Measurements from ENCODE around the gene CLDND2. TPM values are rescaled to one million over a fixed set of nuclear protein-coding genes. Genes with fewer than 3 reads are reported as not detected.

Gene CLDND2
- total and polyA plus RNA-seq, 2 of the 8 experiments (the other 6 are each of a cell fraction or from before 2014, with no cell fraction given), result 0.21 to 0.56 TPM

GRCh38 chr19:51372021-51372648 lies 3.3 kb upstream of the CLDND2 start:
- H3K4me1 ChIP-seq (replicated peaks in 1 of 4; ENCODE audit: control insufficient read depth in 3 of 4, insufficient read depth in 4 of 4, low read length in 3 of 4), result peaks cover 0 to 9% (median 8%) of the 10 kb centered on the region in 4 experiments; a peak in 5 of 7 replicates
- no peaks in the 10 kb centered on the region for H3K79me2 ChIP-seq (ENCODE audit: control insufficient read depth in 1 of 2, insufficient read depth in 2 of 2, low read length in 2 of 2)
- no peak overlapping the region for H3K18ac ChIP-seq (ENCODE audit: extremely low read depth, low read length)
- H4K91ac ChIP-seq (replicated peaks; ENCODE audit: insufficient read length, low read length), result no peak overlapping the region
- H2BK5ac ChIP-seq (ENCODE audit: low read depth, low read length), result no peak overlapping the region
- no peak overlapping the region for H2BK20ac ChIP-seq (ENCODE audit: low read length)
- H3K4ac ChIP-seq (replicated peaks; ENCODE audit: insufficient read length, low read depth, low read length), result no peak overlapping the region
- FAIRE-seq (no peak), DNase-seq (ENCODE audit: low read depth in 1 of 2, low spot score in 2 of 2) (no peak)
- H3K36me3 ChIP-seq (ENCODE audit: control insufficient read depth in 2 of 4, insufficient read depth in 4 of 4, low read length in 3 of 4), result no peaks in the 10 kb centered on the region
- no peak overlapping the region for H2AFZ ChIP-seq (ENCODE audit: low read length)
- no peaks in the 10 kb centered on the region for H3K9me3 ChIP-seq (ENCODE audit: insufficient read depth in 2 of 2, low read depth in 1 of 2, low read length in 1 of 2)
- no peak overlapping the region for H3K23ac ChIP-seq (ENCODE audit: insufficient read length)
- H2BK12ac ChIP-seq (ENCODE audit: low read depth, low read length), result no peak overlapping the region
- H3K23me2 ChIP-seq (ENCODE audit: low read depth, low read length), result peaks cover 12% of the 10 kb centered on the region; the same call in 1 of the 2 replicates
- peak overlapping the region; percentile 39; the same call in 1 of the 2 replicates for H2AK5ac ChIP-seq (ENCODE audit: low read depth, low read length)
- TF ChIP-seq POLR2AphosphoS5 (IDR thresholded peaks at IDR 0.05; ENCODE audit: low read depth, low read length) (no peak), JUND (IDR thresholded peaks at IDR 0.05; ENCODE audit: low read length) (no peak), CHD1 (IDR thresholded peaks at IDR 0.05; ENCODE audit: low read depth, low read length) (no peak)
- H4K8ac ChIP-seq (ENCODE audit: extremely low read depth, insufficient read depth, low read length), result peak overlapping the region; percentile 86; the same call in 1 of the 2 replicates
- H3K79me1 ChIP-seq (ENCODE audit: low read depth, low read length), result no peaks in the 10 kb centered on the region
- H3K14ac ChIP-seq (ENCODE audit: insufficient read length), result no peak overlapping the region
- no peak overlapping the region for H4K5ac ChIP-seq (ENCODE audit: insufficient read length, low read depth, low read length)
- H3K4me3 ChIP-seq (ENCODE audit: extremely low read depth in 1 of 4, insufficient read depth in 2 of 4, low read depth in 3 of 4, low read length in 4 of 4), result no peak overlapping the region
- H3K27ac ChIP-seq (ENCODE audit: low read depth, low read length), result no peak overlapping the region
- no peak overlapping the region for H2BK15ac ChIP-seq (ENCODE audit: low read length)
- POLR2A ChIA-PET (ENCODE audit: partially characterized antibody), result interaction anchor here (0.6 to 2.7 kb wide), 4 partner anchors 9 to 369 kb away, joined by 3 to 11 read pairs (median 4); partner anchors contain the start of gene C19orf84
- H3K4me2 ChIP-seq (ENCODE audit: insufficient read depth in 1 of 2, low read depth in 2 of 2, low read length in 2 of 2), result no peak overlapping the region
- CTCF ChIA-PET (ENCODE audit: partially characterized antibody), result interaction anchor here (0.9 to 1.8 kb wide), 6 partner anchors 15 to 49 kb away, joined by 3 to 5 read pairs (median 4); partner anchors contain the start of genes C19orf84, LIM2 and SIGLEC10
- WGBS, 2 experiments (ENCODE audit: extremely low coverage in 1 of 2, insufficient coverage in 1 of 2, insufficient read length in 1 of 2, insufficient replicate concordance in 2 of 2, low coverage in 1 of 2, low lambda C conversion rate in 2 of 2, missing lambda C conversion rate in 1 of 2), result 90% methylated on average over 18 of the region's 18 CpGs; no CpG with 5 or more reads in 1 of the 2 experiments
- H3K9ac ChIP-seq (replicated peaks in 1 of 4; ENCODE audit: extremely low read depth in 1 of 4, low read depth in 3 of 4, low read length in 3 of 4), result no peak overlapping the region
- no peaks in the 10 kb centered on the region; a peak in 2 of 7 replicates for H3K27me3 ChIP-seq (replicated peaks in 1 of 4; ENCODE audit: control insufficient read depth in 3 of 4, extremely low read depth in 1 of 4, insufficient read depth in 3 of 4, low read length in 3 of 4)
- no peak overlapping the region for H2BK120ac ChIP-seq (replicated peaks; ENCODE audit: low read depth, low read length)
- H4K20me1 ChIP-seq (replicated peaks in 1 of 2; ENCODE audit: control insufficient read depth in 1 of 2, insufficient read depth in 2 of 2, low read length in 2 of 2), result no peaks in the 10 kb centered on the region
- H3K56ac ChIP-seq (replicated peaks; ENCODE audit: insufficient read length, low read depth, low read length), result no peak overlapping the region

Data from H1 (cell line).